ENCODE results near the gene CAVIN1. TPM values are rescaled to one million over a fixed set of nuclear protein-coding genes. Genes with fewer than 3 reads are reported as not detected.
"Not testable (repeated sequence)": the region's sequence is repeated elsewhere in the genome, so short reads cannot be mapped to it uniquely, and the experiment has no call there.

The CAVIN1 gene
- total and polyA plus RNA-seq, 2 experiments from 2014 or later, result 47.7 to 61.3 TPM

GRCh38 chr17:42459801-42460281 is 36.8 kb upstream of the CAVIN1 start:
- no peaks in the 10 kb centered on the region for H3K36me3 ChIP-seq
- no peaks in the 10 kb centered on the region for H3K9me3 ChIP-seq (ENCODE audit: low read depth)
- peak overlapping the region; percentile 37 for H3K4me3 ChIP-seq
- peak; percentile 48 to 63 for DNase-seq (ENCODE audit: low read depth in 1 of 2, low spot score in 1 of 2)
- H3K27me3 ChIP-seq, result no peaks in the 10 kb centered on the region
- H3K4me1 ChIP-seq (ENCODE audit: low read depth), result peaks cover 9% of the 10 kb centered on the region
- peak overlapping the region; percentile 13 for H3K27ac ChIP-seq
- TF ChIP-seq, protein P1, sequence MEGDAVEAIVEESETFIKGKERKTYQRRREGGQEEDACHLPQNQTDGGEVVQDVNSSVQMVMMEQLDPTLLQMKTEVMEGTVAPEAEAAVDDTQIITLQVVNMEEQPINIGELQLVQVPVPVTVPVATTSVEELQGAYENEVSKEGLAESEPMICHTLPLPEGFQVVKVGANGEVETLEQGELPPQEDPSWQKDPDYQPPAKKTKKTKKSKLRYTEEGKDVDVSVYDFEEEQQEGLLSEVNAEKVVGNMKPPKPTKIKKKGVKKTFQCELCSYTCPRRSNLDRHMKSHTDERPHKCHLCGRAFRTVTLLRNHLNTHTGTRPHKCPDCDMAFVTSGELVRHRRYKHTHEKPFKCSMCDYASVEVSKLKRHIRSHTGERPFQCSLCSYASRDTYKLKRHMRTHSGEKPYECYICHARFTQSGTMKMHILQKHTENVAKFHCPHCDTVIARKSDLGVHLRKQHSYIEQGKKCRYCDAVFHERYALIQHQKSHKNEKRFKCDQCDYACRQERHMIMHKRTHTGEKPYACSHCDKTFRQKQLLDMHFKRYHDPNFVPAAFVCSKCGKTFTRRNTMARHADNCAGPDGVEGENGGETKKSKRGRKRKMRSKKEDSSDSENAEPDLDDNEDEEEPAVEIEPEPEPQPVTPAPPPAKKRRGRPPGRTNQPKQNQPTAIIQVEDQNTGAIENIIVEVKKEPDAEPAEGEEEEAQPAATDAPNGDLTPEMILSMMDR (IDR thresholded peaks at IDR 0.05; ENCODE audit: low read depth, low read length), result no peak

DNA sequence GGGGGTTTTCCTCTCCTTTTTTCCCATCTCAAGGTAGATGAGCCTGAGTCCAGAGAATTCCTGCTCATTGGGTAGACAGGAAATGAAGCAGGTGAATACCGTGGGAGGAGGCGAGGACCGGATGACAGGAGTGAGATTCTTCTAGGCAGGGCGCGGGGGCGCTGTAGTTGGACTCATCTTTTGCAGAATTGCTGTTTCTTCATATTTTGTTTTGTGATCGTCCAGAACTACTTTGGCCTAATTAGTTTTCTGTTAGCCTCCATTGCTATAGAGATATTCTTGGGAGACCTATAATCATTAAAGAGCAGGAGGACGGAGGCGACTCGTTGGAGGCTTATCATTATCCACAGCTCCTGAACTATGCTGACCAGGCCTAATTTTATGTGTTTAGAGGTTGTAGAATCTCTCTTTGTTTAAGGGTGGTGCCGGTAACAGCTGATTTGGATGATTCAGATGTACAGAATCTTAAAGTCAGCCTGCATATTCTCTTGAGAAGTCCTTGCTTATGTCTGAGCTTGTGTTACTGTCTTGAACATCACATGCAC is 36.3 kb upstream of the CAVIN1 start:
- TF ChIP-seq, protein P1 (IDR thresholded peaks at IDR 0.05; ENCODE audit: low read depth, low read length), result peak; percentile 47
- peak; percentile 7 to 43 for DNase-seq (ENCODE audit: low read depth in 1 of 2, low spot score in 1 of 2)
- Histone ChIP-seq H3K27ac (peak overlapping the region; percentile 13), H3K36me3 (no peaks in the 10 kb centered on the region), H3K4me1 (ENCODE audit: low read depth) (peaks cover 9% of the 10 kb centered on the region), H3K27me3 (no peaks in the 10 kb centered on the region), H3K4me3 (peak overlapping the region; percentile 37), H3K9me3 (ENCODE audit: low read depth) (no peaks in the 10 kb centered on the region)

DNA sequence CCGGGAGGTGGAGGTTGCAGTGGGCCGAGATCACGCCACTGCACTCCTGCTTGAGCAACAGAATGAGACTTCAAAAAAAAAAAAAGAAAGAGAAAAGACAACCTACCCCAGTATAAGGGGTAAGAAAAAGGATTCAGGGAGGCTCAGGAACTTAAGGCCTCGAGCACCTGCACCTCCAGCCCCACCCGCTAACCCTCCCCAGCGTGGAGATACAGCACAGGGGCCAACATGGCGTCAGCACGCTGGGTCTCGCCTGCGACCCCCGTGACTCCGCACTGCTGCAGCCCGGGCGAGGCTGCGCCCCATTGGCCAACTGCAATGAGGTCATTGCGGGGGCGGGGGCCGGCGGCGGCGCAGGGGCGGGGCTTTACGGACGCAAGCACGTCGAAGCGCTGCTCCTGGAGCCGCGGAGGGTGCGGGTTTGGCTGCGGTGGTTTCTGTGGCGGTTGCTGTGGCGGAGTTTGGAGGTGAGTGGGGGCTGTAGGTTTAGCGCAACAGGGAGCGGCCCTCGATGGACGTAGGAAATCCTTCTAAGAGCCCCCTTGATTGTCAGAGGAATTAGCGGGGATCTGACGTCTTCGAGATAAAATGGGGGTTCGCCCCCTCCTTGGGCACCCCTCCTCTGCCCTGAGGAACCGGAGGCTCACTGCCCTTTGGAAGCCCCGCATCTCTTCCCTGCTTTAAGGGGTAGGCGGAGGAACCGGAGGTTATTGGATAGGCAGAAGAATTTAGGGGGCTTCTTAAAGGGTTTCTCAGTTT is 35.6 kb upstream of the CAVIN1 start, which contains the start of gene ATP6V0A1:
TSS of gene ATP6V0A1 (plus strand) at position 382 of the 759 bp plus-strand sequence. CDS start 2,017 bp downstream, outside the sequence.
- Histone ChIP-seq H3K9me3 (ENCODE audit: low read depth) (no peaks in the 10 kb centered on the region), H3K4me3 (peak within 1 kb of the TSS; percentile 37), H3K4me1 (ENCODE audit: low read depth) (peaks cover 9% of the 10 kb centered on the region), H3K27ac (peak within 1 kb of the TSS; percentile 13), H3K27me3 (no peaks in the 10 kb centered on the region), H3K36me3 (no peaks in the 10 kb centered on the region)
- DNase-seq (ENCODE audit: low read depth in 1 of 2, low spot score in 1 of 2), result peak; percentile 90 to 91
- TF ChIP-seq, protein P1 (IDR thresholded peaks at IDR 0.05; ENCODE audit: low read depth, low read length), result no peak

GRCh38 chr17:42457107-42457792 is 34.2 kb upstream of the CAVIN1 start:
- TF ChIP-seq, protein P1 (IDR thresholded peaks at IDR 0.05; ENCODE audit: low read depth, low read length), result no peak
- no peaks in the 10 kb centered on the region for H3K27me3 ChIP-seq
- H3K9me3 ChIP-seq (ENCODE audit: low read depth), result no peaks in the 10 kb centered on the region
- no peak overlapping the region for H3K27ac ChIP-seq
- no peaks in the 10 kb centered on the region for H3K36me3 ChIP-seq
- no peak overlapping the region for H3K4me3 ChIP-seq
- DNase-seq (ENCODE audit: low read depth in 1 of 2, low spot score in 1 of 2), result peak in 1 of 2 donors; percentile 25
- peaks cover 9% of the 10 kb centered on the region for H3K4me1 ChIP-seq (ENCODE audit: low read depth)

DNA sequence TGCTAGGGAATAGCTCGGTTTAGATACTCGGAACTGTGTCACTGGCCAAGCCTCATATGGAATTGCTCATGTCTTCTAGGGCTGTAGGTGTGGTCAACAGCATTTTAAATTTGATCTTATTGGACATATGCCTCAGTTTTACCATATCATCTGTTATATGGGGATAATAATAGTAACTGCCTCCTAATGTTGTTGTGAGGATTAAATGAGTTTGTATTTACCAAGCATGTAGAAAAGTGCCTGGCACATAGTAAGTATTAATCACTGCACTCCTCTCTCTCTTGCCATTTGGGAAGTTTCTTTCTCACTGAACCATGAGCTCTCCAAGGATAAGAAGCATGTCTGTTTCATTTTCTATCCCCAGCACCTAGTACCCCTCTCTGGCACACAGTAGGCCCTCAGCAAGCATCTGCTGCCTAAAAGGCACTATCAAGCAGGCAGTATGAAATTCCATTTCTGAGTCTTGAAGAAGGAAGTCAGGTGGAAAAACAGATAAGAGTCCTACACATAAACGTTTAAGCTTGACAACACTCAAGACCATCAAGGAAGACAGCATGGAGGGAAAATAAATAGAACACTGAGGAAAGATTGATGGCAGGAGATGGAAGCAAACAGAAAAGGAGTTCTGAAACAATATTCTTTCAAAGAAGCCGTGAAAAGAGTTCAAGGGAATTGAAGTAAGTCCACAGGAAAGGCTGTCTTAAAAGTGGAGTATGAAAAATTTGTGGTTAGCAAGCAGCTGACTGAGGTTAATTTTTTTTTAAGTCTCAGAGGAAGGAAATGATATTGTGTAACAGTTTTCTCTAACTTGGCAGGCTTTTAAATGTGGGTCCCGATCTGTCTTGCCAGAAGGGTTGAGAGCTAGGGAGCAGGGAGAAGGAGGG is 33.4 kb upstream of the CAVIN1 start:
- Histone ChIP-seq H3K4me3 (no peak overlapping the region), H3K27me3 (no peaks in the 10 kb centered on the region), H3K9me3 (ENCODE audit: low read depth) (no peaks in the 10 kb centered on the region), H3K27ac (no peak overlapping the region), H3K4me1 (ENCODE audit: low read depth) (peaks cover 9% of the 10 kb centered on the region), H3K36me3 (no peaks in the 10 kb centered on the region)
- TF ChIP-seq, protein P1 (IDR thresholded peaks at IDR 0.05; ENCODE audit: low read depth, low read length), result no peak
- DNase-seq (ENCODE audit: low read depth in 1 of 2, low spot score in 1 of 2), result peak in 1 of 2 donors; percentile 92

- H3K4me1 ChIP-seq (ENCODE audit: low read depth); DNase-seq (ENCODE audit: low read depth in 1 of 2, low spot score in 1 of 2); H3K4me3 ChIP-seq; H3K27me3 ChIP-seq; H3K36me3 ChIP-seq; H3K9me3 ChIP-seq (ENCODE audit: low read depth); H3K27ac ChIP-seq: not testable (repeated sequence)
Measured at GRCh38 chr17:42454987-42455386, 31.9 kb upstream of the CAVIN1 start.
